Osteoblast (primary cell): Measurements from ENCODE around the gene CHD3. TPM values are rescaled to one million over a fixed set of nuclear protein-coding genes. Genes with fewer than 3 reads are reported as not detected.

Experiments used
- DNase-seq: peaks from one replicate; pipeline ENCODE4 v3.0.0; 2011; ENCODE audit warnings: low spot score, mixed read lengths; ENCODE audit not compliant: insufficient read length; ENCODE audit errors: missing footprints
- H2AFZ ChIP-seq: 2 replicates; pipeline ENCODE4 v1.6.0; 2011; ENCODE audit warnings: mild to moderate bottlenecking, low read length
- H3K27ac ChIP-seq: 2 replicates; pipeline ENCODE4 v1.5.1; 2011; ENCODE audit warnings: mild to moderate bottlenecking, low read depth, low read length, moderate library complexity
- H3K27me3 ChIP-seq: 2 replicates; pipeline ENCODE4 v1.6.0; 2012; ENCODE audit warnings: mild to moderate bottlenecking, control low read depth, inconsistent platforms, low read length, moderate library complexity; ENCODE audit not compliant: insufficient read depth
- H3K36me3 ChIP-seq: 2 replicates; pipeline ENCODE4 v1.5.1; 2011; ENCODE audit warnings: mild to moderate bottlenecking, low read length, control low read depth, moderate library complexity; ENCODE audit not compliant: insufficient read depth
- H3K4me1 ChIP-seq: 2 replicates; pipeline ENCODE4 v1.5.1; 2011; ENCODE audit warnings: mild to moderate bottlenecking, low read length, control low read depth, moderate library complexity; ENCODE audit not compliant: insufficient read depth
- H3K4me2 ChIP-seq: 2 replicates; pipeline ENCODE4 v1.6.0; 2011; ENCODE audit warnings: mild to moderate bottlenecking, low read length; ENCODE audit not compliant: insufficient read depth
- H3K4me3 ChIP-seq: fragments of 200-600 bp; sonication (generic); 3 replicates; pipeline ENCODE4 v1.5.1; 2012; ENCODE audit warnings: mild to moderate bottlenecking, low read length, inconsistent platforms; ENCODE audit not compliant: insufficient read depth
- H3K79me2 ChIP-seq: 2 replicates; pipeline ENCODE4 v1.6.0; 2012; ENCODE audit warnings: mild to moderate bottlenecking, low read length, control low read depth, inconsistent platforms; ENCODE audit not compliant: insufficient read depth
- H3K9me3 ChIP-seq: 2 replicates; pipeline ENCODE4 v1.5.1; 2011; ENCODE audit warnings: low read depth, low read length, control low read depth
- H4K20me1 ChIP-seq: 2 replicates; pipeline ENCODE4 v1.6.0; 2012; ENCODE audit warnings: mild to moderate bottlenecking, low read length, control low read depth; ENCODE audit not compliant: insufficient read depth
- CTCF ChIP-seq: IDR thresholded peaks from 2 replicates; pipeline ENCODE4 v1.5.1; 2011; ENCODE audit warnings: mild to moderate bottlenecking, low read depth, low read length, moderate library complexity; ENCODE audit errors: extremely low read depth
- total RNA-seq: library from RNA; depleted of rRNA; stranded (reverse); fragments of >200 nt; gene quantifications from 2 replicates; pipeline ENCODE4 v1.2.3, GENCODE V29; 2012

CHD3 gene
- total RNA-seq, 1 donor: 97.0 TPM

- Histone ChIP-seq H4K20me1 (no peaks in the 10 kb centered on the region), H3K9me3 (no peaks in the 10 kb centered on the region), H3K4me3 (no peak overlapping the region), H3K36me3 (peaks cover 66% of the 10 kb centered on the region), H3K4me2 (no peak overlapping the region), H3K79me2 (peaks cover 8% of the 10 kb centered on the region), H3K4me1 (no peaks in the 10 kb centered on the region), H2AFZ (no peak overlapping the region), H3K27me3 (no peaks in the 10 kb centered on the region), H3K27ac (no peak overlapping the region)
- TF ChIP-seq CTCF: no peak
- no peak for DNase-seq
These were observed 52.2 kb downstream of the CHD3 start for GRCh38 chr17:7940743-7941142.

- no peak for DNase-seq
- no peak overlapping the region for H3K4me3 ChIP-seq
- no peaks in the 10 kb centered on the region for H3K9me3 ChIP-seq
- H3K4me2 ChIP-seq: no peak overlapping the region
- no peak overlapping the region for H3K27ac ChIP-seq
- no peak overlapping the region for H2AFZ ChIP-seq
- peaks cover 7% of the 10 kb centered on the region for H3K4me1 ChIP-seq
- no peaks in the 10 kb centered on the region for H3K27me3 ChIP-seq
- no peaks in the 10 kb centered on the region for H4K20me1 ChIP-seq
- H3K79me2 ChIP-seq: no peaks in the 10 kb centered on the region
- H3K36me3 ChIP-seq: peaks cover 71% of the 10 kb centered on the region
- TF ChIP-seq CTCF: no peak
These were observed 54.7 kb downstream of the CHD3 start for GRCh38 chr17:7943291-7943690.

DNA sequence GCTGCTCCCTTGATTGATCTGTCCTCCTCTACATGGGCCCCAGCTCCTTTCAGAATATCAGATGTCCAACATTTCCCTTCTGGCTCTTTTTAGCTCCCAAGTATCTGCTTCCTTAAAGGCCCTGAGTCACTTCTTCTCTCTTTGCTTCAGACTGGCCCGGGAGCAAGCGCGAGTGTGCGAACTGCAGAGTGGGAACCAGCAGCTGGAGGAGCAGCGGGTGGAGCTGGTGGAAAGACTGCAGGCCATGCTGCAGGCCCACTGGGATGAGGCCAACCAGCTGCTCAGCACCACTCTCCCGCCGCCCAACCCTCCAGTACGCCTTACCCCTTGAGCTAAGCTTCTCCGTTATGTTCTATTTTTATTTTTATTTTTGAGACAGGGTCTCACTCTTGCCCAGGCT, 55.7 kb downstream of the CHD3 start:
- no peak for DNase-seq
- Histone ChIP-seq H3K4me3 (no peak overlapping the region), H3K79me2 (no peaks in the 10 kb centered on the region), H4K20me1 (no peaks in the 10 kb centered on the region), H3K27me3 (no peaks in the 10 kb centered on the region), H3K27ac (no peak overlapping the region), H3K9me3 (no peaks in the 10 kb centered on the region), H3K4me1 (peaks cover 7% of the 10 kb centered on the region), H2AFZ (no peak overlapping the region), H3K4me2 (no peak overlapping the region), H3K36me3 (peaks cover 76% of the 10 kb centered on the region)
- no peak for TF ChIP-seq CTCF

GRCh38 chr17:7945651-7946050, 57.1 kb downstream of the CHD3 start:
- Histone ChIP-seq H3K4me3 (no peak overlapping the region), H2AFZ (no peak overlapping the region), H3K4me2 (no peak overlapping the region), H4K20me1 (no peaks in the 10 kb centered on the region), H3K36me3 (peaks cover 76% of the 10 kb centered on the region), H3K79me2 (no peaks in the 10 kb centered on the region), H3K9me3 (no peaks in the 10 kb centered on the region), H3K4me1 (peaks cover 7% of the 10 kb centered on the region), H3K27ac (no peak overlapping the region), H3K27me3 (no peaks in the 10 kb centered on the region)
- DNase-seq: no peak
- TF ChIP-seq CTCF: no peak
